ENCODE data around the gene EPHA3. TPM values are rescaled to one million over a fixed set of nuclear protein-coding genes. Genes with fewer than 3 reads are reported as not detected.

EPHA3 gene
- total RNA-seq, 1 donor from 2014 or later: 5.0 TPM

DNA sequence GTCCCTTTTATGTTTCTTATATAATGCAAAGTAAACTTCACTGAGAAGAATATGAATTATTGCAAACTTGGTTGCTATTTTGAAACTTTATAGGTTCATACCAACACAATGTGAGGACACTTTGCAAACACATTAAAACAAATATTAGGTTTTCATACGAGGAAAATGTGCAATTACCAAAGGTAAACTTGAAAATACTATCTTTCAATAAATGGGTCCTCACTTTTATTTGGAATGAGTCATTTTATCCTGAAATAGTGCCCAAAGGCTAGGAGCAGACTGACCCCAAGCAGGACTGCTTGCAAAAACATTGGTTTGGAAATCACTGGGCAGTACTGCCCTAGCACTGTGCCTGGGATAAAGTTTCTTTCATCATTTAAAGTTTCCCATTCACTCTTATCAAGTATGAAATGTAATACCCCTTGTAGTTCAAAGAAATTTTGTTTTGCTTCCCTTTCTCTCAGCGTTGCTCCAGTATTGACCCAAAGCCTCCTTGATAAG is 396.5 kb downstream of the EPHA3 start:
- H3K4me3 ChIP-seq (ENCODE audit: insufficient read depth, low read depth, low read length): no peak overlapping the region
- no peak overlapping the region for H3K4me2 ChIP-seq (ENCODE audit: low read length)
- no peak overlapping the region for H3K27ac Mint-ChIP-seq (ENCODE audit: unreplicated experiment)
- peaks cover 3% of the 10 kb centered on the region for H3K9me3 Mint-ChIP-seq (ENCODE audit: unreplicated experiment)
- no peaks in the 10 kb centered on the region for H3K4me1 ChIP-seq (ENCODE audit: insufficient read depth, low read length)
- H3K27me3 ChIP-seq (ENCODE audit: insufficient read depth, low read length): no peaks in the 10 kb centered on the region
- no peaks in the 10 kb centered on the region for H4K20me1 ChIP-seq (ENCODE audit: insufficient read depth, low read length)
- no peak overlapping the region for H3K27ac ChIP-seq (ENCODE audit: low read depth, low read length)
- H2AFZ ChIP-seq (ENCODE audit: low read depth, low read length): no peak overlapping the region
- TF ChIP-seq EZH2 (IDR thresholded peaks at IDR 0.05; ENCODE audit: insufficient read depth, low read length): no peak
- TF ChIP-seq, protein P1, sequence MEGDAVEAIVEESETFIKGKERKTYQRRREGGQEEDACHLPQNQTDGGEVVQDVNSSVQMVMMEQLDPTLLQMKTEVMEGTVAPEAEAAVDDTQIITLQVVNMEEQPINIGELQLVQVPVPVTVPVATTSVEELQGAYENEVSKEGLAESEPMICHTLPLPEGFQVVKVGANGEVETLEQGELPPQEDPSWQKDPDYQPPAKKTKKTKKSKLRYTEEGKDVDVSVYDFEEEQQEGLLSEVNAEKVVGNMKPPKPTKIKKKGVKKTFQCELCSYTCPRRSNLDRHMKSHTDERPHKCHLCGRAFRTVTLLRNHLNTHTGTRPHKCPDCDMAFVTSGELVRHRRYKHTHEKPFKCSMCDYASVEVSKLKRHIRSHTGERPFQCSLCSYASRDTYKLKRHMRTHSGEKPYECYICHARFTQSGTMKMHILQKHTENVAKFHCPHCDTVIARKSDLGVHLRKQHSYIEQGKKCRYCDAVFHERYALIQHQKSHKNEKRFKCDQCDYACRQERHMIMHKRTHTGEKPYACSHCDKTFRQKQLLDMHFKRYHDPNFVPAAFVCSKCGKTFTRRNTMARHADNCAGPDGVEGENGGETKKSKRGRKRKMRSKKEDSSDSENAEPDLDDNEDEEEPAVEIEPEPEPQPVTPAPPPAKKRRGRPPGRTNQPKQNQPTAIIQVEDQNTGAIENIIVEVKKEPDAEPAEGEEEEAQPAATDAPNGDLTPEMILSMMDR (IDR thresholded peaks at IDR 0.05; ENCODE audit: insufficient read depth, low read depth, low read length): no peak
- no peaks in the 10 kb centered on the region for H3K9me3 ChIP-seq (ENCODE audit: insufficient read depth, low read depth, low read length)
- FAIRE-seq (no peak), DNase-seq (ENCODE audit: low read depth) (no peak)
- H3K79me2 ChIP-seq (ENCODE audit: insufficient read depth, low read length): no peaks in the 10 kb centered on the region
- no peaks in the 10 kb centered on the region for H3K4me1 Mint-ChIP-seq (ENCODE audit: low read depth, unreplicated experiment)
- H3K27me3 Mint-ChIP-seq (ENCODE audit: low read depth, unreplicated experiment): no peaks in the 10 kb centered on the region
- H3K9ac ChIP-seq (ENCODE audit: low read length): no peak overlapping the region
- H3K36me3 Mint-ChIP-seq (ENCODE audit: low read depth, unreplicated experiment): no peaks in the 10 kb centered on the region
- H3K36me3 ChIP-seq (ENCODE audit: insufficient read depth, low read length): no peaks in the 10 kb centered on the region
- H3K4me3 Mint-ChIP-seq (ENCODE audit: unreplicated experiment): no peak overlapping the region

GRCh38 chr3:89504432-89504831 is 397.0 kb downstream of the EPHA3 start:
- H3K4me1 Mint-ChIP-seq (ENCODE audit: low read depth, unreplicated experiment): no peaks in the 10 kb centered on the region
- Histone ChIP-seq H3K27me3 (ENCODE audit: insufficient read depth, low read length) (no peaks in the 10 kb centered on the region), H2AFZ (ENCODE audit: low read depth, low read length) (no peak overlapping the region), H3K9me3 (ENCODE audit: insufficient read depth, low read depth, low read length) (no peaks in the 10 kb centered on the region), H3K36me3 (ENCODE audit: insufficient read depth, low read length) (no peaks in the 10 kb centered on the region), H3K4me3 (ENCODE audit: insufficient read depth, low read depth, low read length) (no peak overlapping the region), H3K27ac (ENCODE audit: low read depth, low read length) (no peak overlapping the region), H3K4me1 (ENCODE audit: insufficient read depth, low read length) (no peaks in the 10 kb centered on the region), H3K4me2 (ENCODE audit: low read length) (no peak overlapping the region), H3K9ac (ENCODE audit: low read length) (no peak overlapping the region), H3K79me2 (ENCODE audit: insufficient read depth, low read length) (no peaks in the 10 kb centered on the region), H4K20me1 (ENCODE audit: insufficient read depth, low read length) (no peaks in the 10 kb centered on the region)
- no peak overlapping the region for H3K27ac Mint-ChIP-seq (ENCODE audit: unreplicated experiment)
- peaks cover 3% of the 10 kb centered on the region for H3K9me3 Mint-ChIP-seq (ENCODE audit: unreplicated experiment)
- FAIRE-seq (no peak), DNase-seq (ENCODE audit: low read depth) (no peak)
- H3K4me3 Mint-ChIP-seq (ENCODE audit: unreplicated experiment): no peak overlapping the region
- no peaks in the 10 kb centered on the region for H3K36me3 Mint-ChIP-seq (ENCODE audit: low read depth, unreplicated experiment)
- no peaks in the 10 kb centered on the region for H3K27me3 Mint-ChIP-seq (ENCODE audit: low read depth, unreplicated experiment)
- no peak for TF ChIP-seq EZH2 (IDR thresholded peaks at IDR 0.05; ENCODE audit: insufficient read depth, low read length)
- TF ChIP-seq, protein P1 (IDR thresholded peaks at IDR 0.05; ENCODE audit: insufficient read depth, low read depth, low read length): no peak

DNA sequence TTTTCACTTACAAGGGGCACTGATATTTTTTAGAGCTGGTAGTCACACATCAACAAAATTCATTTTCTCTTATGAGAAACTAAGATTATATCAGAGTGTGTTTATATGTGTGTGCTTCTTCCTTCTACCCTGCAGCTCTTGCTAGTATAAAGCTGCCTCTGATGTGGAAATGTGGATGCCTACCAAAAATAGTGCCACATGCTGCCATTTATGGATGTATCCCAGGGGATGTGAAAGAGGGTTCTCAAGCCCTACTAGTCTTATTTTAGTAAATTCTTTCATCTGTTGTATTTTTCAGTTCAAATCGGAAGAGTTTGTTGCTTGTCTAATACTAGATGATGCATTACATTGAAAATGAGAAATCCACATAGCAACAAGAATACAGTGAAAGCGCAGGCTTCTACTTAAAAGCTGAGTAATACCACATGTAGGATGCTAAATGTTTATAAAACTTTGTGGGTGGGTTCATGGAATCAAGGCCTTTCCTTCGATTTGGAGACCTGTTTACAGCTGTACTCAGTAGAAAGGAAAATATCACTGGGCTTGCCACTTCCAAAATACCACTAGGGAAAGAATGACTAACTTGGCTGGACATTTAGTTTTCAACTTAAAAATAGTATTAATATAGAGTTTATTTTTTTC is 399.2 kb downstream of the EPHA3 start:
- no peaks in the 10 kb centered on the region for H4K20me1 ChIP-seq (ENCODE audit: insufficient read depth, low read length)
- no peak overlapping the region for H3K4me2 ChIP-seq (ENCODE audit: low read length)
- H3K4me3 ChIP-seq (ENCODE audit: insufficient read depth, low read depth, low read length): no peak overlapping the region
- H2AFZ ChIP-seq (ENCODE audit: low read depth, low read length): no peak overlapping the region
- H3K79me2 ChIP-seq (ENCODE audit: insufficient read depth, low read length): no peaks in the 10 kb centered on the region
- Mint-ChIP-seq H3K4me3 (ENCODE audit: unreplicated experiment) (no peak overlapping the region), H3K9me3 (ENCODE audit: unreplicated experiment) (peaks cover under 1% of the 10 kb centered on the region), H3K4me1 (ENCODE audit: low read depth, unreplicated experiment) (no peaks in the 10 kb centered on the region), H3K36me3 (ENCODE audit: low read depth, unreplicated experiment) (no peaks in the 10 kb centered on the region), H3K27me3 (ENCODE audit: low read depth, unreplicated experiment) (no peaks in the 10 kb centered on the region), H3K27ac (ENCODE audit: unreplicated experiment) (no peak overlapping the region)
- no peak overlapping the region for H3K9ac ChIP-seq (ENCODE audit: low read length)
- no peak for FAIRE-seq
- H3K9me3 ChIP-seq (ENCODE audit: insufficient read depth, low read depth, low read length): no peaks in the 10 kb centered on the region
- no peaks in the 10 kb centered on the region for H3K36me3 ChIP-seq (ENCODE audit: insufficient read depth, low read length)
- DNase-seq (ENCODE audit: low read depth): no peak
- H3K4me1 ChIP-seq (ENCODE audit: insufficient read depth, low read length): no peaks in the 10 kb centered on the region
- H3K27me3 ChIP-seq (ENCODE audit: insufficient read depth, low read length): no peaks in the 10 kb centered on the region
- TF ChIP-seq, protein P1 (IDR thresholded peaks at IDR 0.05; ENCODE audit: insufficient read depth, low read depth, low read length): no peak
- no peak for TF ChIP-seq EZH2 (IDR thresholded peaks at IDR 0.05; ENCODE audit: insufficient read depth, low read length)
- no peak overlapping the region for H3K27ac ChIP-seq (ENCODE audit: low read depth, low read length)

Data from astrocyte (in vitro differentiated cells and primary cell).